NCI-H2227 treated with DMSO at 0.1 percent for 48 hours (cell line): ENCODE data around the gene GRIA4.

Source experiments
- DNase-seq: peaks from one replicate; lab custom pipeline; 2025; lab: John Stamatoyannopoulos, UW

GRIA4 gene

DNA sequence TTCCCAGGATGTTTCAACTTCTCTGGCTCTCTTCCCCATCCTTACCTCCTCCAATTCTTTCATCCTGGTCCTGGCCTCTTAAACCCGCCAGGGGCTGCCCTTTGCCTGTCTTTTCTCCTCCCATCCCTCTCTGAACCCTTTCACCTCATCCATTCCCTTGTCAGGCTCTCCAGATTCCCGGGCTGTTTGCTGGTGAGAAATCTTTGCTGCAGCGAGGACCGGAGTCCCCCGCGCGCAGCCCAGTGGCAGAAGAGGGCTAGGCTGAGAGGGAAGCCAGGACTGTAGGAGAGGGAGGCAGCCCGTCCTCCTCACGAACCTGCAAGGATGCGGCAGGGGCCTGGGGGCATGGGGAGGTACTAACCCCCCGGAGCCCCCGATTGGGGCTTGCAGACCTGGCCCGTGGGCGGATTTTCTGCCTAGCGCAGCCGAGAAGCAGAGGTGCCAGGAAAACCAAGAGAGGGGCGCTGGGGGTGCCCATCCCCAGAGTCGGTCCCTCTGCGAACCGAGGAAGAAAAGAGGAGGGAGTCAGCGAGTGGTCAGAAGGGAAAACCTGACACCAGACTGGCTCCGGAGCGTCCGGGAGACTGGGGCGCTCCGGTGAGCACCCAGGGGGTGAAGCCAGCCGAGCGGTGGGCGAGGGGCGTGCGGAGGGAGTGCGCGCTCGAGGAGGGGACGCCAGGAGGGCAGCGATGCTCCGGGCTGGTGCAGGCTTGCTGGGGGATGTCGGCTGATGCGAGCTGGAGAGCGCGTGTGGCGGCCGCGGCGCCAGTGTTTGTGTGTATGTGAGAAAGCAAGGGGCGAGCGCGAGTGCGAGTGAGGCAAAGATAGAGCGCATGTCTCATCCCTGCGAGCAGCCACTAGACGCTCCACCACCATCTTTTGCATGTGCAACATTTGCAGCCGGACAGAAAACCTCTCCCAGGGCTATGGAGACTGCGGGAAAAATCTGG is at the start of gene GRIA4:
TSS of gene GRIA4 (plus strand) at position 242 of the 950 bp plus-strand sequence. CDS start 925 bp downstream, outside the sequence.
- DNase-seq = peak; percentile 80

DNA sequence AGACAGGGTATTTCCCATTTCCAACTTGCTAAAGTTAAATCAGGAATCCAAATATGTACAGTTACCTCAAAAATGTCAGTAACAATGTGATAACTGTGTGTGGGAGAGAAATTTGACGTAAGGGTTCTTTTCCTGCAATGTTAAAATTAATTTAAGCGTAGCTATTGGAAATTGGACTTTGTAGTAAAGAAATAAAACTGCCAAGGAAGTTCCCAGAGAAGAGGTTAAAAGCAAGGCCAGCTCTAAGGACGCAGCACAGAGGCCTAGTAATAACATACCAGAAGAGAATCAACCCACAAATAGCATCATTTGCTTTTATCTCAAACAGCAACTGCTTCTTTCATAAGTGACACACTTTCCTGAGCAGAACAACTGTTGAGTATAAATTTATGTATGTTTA is 36.8 kb upstream of the GRIA4 start:
- no peak for DNase-seq

DNA sequence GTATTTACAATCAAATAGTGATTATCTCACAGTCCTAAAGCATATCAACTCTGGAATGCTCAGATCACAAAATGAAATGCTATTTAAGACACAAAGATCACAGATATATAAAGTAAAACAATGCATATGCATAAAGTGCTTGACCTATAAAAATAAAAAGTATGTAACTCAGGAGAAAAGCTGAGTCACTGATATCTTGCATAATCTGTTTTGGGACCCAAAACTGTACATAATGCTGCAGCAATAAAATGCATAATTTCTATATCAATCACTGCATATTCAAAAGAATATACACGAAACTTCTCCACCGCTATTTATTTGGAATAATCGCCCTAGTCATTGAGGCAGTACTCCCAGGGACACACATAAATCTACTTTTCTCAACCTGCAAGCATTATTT is 34.9 kb upstream of the GRIA4 start:
- DNase-seq = no peak

DNA sequence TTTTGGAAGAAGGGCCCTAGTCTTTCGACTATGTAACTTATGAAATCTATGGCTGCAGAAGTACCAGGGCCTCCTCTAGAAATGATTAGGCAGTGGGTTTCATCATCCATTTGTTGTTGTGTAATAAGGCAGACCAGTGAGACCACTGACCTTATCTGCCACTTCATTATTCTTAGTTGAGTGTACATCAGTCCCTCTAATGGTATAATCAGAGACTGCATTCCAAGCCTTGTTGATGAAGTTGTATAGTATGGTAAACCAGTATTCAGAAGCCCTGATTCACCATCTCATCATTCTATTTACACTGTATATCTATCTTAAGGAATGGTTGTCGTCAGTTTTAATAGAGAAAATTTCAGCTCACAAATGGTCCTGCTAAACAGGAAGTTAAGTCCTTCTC is 32.2 kb upstream of the GRIA4 start:
- DNase-seq = no peak

DNA sequence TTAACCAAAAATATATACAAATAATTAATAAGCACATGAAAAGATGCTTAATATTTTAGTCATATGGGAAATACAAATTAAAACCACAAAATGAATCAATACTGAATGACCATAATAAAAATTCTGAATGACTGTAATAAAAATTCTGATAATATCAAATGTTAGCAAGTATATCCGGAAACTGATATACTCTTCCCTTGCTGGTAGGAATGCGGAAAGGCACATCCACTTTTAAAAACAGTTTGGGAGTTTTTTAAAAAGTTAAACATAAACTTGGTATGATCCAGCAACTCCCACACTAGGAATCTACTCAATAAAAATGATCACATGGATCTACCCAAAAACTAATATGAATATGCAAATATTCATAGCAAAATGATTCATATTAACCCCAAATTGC is 30.8 kb upstream of the GRIA4 start:
- DNase-seq = no peak

DNA sequence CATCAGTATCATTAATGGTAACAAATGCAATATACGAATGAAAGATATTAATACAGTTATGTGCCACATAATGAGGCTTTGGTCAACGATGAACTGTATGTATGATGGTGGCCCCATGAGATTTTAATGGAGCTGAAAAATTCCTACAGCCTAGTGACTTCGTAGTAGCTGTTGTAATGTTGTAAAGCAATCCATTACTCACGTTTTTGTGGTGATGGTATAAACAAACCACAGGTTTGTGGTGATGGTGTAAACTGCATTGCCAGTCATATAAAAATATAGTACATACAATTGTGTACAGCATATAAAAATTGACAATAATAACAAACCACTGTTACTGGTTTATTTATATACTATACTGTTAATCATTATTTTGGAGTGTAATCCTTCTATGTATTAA is 27.4 kb upstream of the GRIA4 start:
- DNase-seq = no peak

DNA sequence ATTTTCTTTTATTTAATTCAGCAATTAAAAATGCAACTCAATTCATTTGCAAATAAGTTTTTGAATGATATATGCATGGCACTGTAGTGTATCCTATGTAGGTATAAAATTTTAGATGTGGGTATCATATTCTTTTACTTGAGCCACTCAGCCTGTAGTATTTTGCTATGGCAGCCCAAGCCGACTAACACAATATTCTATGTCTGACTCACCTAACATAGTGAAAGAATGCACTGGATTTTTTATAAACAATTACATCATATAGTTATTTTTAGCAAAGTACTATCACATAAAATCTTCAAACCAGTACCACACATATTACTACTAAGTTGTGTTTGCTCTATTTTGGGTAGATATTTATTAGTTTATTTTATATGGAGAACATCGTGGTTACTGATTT is 21.9 kb upstream of the GRIA4 start:
- no peak for DNase-seq

DNA sequence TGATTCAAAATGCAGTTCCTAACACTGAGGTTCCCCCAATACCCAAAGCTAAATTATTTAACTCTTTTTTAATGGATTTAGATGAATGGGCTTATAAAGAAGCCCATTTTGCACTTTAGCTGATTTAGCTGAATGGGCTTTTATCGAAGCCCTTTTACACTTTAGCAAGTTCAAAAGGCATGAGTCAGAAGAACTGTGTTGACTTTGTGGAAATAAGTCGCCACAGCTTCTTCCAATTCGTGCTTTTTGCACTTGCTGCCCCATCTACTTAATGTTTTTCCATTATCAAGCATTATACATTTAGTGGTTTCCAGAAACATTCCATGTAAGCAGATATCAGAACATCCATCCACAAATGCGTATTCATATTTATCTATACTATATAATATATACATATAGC is 20.5 kb upstream of the GRIA4 start:
- no peak for DNase-seq

DNA sequence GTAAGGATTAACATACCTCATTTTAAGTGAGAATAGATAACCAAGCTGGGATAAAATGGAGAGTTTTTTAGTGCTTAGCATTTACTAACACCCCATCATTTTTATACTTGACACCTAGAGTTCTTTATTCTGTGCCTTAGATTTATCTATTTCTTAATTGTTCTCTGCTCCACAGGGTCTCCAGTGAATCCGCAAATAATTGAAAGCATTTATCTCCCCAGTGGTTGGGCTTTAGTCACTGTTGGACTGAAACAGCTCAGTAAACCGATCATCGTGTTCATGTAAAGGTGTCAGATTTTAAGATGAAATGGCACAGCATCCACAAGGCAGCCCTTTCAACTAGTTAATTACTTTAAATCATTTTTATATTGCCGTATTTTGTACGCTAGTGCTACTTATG is 17.8 kb upstream of the GRIA4 start:
- peak; percentile 19 for DNase-seq

DNA sequence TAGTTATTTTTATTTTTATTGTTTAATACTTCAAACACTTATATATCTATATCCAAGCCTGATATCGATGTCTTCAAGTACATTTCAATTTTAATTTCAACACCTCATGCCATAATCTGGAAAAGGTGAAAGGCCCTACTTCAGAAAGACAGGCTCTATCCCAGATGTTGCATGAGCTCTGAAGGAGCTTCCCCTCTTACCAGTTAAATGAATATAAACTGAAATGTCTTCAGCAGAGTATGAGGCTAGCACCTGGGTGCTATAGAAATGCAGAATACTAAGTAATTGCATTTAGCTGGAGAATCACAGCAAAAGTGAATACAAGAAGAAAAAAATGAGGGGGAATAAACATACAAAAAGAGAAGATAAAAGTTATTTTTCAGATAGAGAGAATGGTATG is 11.5 kb upstream of the GRIA4 start:
- DNase-seq = no peak

DNA sequence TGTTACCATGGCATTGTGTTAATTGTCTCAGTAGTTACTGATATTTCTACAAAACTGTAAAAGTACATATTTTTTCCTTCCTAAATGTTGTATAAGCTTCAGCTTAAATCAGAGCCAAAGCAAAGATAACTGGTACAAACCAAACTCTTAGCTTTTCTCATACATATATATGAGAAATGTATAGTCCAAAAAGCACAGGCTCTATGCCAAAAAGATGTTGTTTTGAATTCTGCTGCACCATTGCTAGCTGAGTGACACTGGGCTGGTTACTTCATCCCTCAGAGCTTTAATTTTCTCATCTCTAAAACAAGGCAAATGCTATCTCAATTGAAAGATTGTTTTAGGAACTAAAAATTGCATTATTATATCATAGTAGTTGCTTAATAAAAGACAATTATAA is 6.7 kb upstream of the GRIA4 start:
- no peak for DNase-seq

DNA sequence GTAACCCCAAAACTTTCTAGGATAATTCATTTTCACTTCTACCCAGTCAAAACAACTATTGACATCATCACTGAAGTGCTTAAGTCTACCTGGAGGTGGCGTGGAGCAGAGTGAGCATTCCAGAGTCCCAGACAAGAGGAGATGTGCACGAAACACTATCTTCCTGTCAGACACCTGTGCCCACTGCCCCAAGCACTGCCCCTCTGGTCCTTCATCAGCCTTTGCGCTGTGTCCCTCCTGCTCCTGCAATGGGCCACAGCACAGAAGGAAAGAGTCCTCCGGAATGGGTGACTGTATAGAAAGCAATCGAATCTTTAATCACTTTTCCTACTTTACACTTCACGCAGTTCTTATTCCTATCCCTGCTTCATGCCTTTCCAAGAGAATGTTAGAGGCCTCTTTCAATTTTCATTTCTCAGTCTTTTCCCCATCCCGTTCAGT is 512 bp upstream of the GRIA4 start:
- peak; percentile 42 for DNase-seq

DNA sequence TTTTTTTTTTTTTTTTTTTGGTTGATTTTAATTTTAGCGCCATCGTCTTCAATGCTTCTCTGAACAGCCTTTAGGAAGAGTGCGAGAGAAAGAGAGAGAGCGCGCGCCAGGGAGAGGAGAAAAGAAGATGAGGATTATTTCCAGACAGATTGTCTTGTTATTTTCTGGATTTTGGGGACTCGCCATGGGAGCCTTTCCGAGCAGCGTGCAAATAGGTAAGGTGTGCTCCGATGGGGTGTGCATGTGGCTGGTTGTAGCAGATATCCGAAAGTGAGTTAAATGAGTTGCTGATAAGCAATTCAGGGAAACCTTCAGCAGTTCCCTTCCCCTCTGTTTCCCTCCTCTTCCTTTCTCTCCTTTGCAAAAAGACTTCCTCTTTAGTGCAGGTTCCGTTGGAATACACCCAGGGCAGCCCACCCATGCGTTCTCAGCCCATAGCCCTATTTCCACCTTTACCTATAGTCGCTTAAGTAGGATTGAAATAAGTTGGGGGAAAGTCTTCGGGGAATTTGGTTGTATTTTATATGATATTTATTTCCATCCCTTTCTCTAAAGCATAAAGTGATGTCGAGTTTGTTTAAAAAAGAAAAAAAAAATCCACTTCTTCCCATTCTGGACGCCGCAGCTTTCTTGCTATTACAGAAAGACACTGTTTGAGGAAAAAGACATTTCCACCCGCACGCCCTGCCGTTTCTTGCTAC is 1.1 kb downstream of the GRIA4 start:
- DNase-seq = no peak

DNA sequence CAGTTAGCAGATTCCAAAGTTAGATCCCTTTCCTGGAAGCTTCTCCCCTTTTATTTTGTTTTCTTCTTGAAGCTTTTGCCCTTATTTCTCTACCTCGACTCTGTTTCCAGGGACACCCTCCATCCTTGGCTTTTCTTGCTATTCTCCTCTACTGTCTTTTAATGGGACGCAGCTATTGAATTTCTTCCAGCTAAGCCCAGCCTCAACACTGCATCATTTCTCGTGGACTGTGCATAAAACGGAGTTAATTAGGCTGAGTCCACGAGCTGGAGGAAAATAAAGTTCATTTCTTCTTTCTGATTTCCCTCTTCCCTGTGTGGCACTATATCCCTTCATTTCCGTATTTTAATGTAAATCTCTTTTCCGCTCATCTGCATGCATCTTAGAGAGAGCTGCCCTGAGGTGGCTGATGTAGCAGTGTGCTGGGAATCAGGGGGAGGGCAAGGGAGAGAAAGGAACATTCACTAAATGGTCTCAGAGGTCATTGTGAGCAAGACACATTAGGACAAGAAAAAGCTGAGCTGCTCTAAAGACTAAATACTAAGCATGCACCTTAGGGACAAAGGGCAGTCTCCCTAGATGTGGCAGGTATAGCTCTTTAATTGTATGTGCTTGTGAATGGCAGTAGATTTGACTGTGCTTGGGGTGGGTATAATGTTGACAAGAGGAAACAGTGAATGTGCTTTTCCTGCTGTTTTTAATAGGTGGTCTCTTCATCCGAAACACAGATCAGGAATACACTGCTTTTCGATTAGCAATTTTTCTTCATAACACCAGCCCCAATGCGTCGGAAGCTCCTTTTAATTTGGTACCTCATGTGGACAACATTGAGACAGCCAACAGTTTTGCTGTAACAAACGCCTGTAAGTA is 1.9 kb downstream of the GRIA4 start:
- DNase-seq = peak; percentile 18

DNA sequence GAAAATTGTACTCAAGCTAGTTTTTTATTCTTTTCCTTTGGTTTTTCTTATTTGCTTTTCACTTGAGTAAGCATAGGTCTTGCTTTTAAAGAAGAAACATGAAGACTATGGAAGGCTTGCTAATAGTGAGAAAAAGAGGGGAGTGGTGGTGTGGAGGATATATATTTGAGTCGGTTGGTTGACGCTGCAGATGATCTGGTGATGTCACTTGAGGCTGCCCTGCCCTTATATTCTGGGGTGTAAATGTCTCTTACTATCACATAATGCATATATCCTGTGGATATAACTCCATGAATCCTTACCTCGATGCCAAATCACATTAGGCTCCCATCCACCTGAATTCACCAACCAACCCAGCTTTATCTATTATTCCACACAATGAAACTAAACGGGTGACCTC is 2.9 kb downstream of the GRIA4 start:
- peak; percentile 11 for DNase-seq

DNA sequence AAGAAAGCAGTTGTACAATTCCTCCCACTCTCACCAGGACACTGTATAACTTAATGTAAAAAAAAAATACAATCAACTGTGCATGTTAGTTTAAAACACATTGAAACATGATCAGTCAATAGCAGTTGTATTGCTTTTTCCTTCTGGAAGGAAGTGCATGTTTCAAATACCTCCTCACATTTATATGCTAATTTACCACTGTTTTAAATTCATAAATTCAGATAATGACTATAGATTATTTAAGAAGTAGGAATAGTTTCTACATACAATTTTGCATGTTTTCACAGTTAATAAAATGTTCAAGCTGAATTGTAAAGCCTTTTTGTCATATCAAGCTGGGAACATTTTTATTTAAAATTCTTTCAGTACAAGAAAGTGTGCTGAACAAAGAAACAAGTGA is 3.3 kb downstream of the GRIA4 start:
- no peak for DNase-seq

DNA sequence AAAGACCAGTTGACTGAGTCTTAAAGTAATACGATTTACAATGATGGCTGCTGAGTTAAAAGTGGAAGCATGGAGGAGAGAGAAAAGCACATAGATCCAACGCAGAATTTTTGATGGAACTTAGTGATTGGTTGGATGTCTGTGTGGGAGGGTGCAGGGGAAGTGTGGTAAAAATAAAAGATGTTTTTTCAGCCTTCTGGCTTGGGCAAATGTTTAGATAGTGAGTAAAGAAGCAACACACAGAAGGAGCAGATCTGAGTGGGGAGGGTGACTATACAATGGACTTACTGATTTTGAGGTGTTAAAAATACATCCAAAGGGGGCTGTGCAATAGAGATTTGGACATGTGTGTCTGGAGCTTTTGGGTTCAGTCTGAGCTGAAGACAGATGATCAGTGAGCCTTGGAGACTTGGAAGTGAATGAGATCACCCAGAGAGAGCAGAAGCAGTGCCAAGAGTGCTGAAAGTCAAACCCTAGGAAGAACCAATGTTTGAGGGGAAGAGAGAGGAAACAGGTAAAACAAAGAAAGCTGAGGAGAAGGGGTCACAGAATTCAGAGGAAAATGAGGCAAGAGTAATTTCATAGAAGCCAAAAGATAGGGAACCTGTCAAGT is 8.6 kb downstream of the GRIA4 start:
- DNase-seq = no peak

DNA sequence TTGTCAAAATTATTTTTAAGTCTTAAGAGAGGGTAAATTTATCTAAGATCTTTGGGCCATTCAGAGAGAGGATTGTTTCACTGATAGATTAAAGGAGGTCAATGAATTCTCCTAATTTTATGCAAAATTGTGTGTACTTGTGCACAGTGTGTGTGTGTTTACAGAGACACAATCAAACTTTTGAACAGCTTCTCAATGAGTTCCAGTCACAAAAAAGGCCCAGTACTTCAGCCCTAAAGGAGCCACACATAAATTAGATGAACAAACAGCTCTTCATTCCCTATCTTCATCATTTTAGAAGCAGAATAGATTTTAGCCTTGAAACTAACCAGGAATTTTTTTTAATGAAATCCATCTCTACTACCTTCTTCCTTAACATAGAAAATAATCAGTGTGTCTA is 9.7 kb downstream of the GRIA4 start:
- no peak for DNase-seq

DNA sequence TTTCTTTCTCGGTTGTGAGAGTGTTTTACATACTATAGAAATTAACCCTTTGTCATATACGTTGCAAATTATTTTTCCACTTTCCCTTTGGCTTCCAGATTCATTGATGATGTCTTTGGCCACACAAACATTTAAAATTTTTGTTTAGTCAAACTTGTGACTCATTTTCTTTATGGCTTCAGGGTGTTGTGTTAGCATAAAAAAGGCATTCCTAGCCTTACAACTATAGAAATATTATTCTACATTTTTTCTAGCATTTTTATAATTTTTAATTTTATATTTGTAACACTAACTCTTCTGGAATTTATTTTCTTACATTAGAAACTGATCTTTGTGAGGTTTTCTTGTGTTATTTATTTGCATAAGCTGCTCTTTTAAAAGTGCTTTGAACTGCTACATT is 12.1 kb downstream of the GRIA4 start:
- DNase-seq = no peak

DNA sequence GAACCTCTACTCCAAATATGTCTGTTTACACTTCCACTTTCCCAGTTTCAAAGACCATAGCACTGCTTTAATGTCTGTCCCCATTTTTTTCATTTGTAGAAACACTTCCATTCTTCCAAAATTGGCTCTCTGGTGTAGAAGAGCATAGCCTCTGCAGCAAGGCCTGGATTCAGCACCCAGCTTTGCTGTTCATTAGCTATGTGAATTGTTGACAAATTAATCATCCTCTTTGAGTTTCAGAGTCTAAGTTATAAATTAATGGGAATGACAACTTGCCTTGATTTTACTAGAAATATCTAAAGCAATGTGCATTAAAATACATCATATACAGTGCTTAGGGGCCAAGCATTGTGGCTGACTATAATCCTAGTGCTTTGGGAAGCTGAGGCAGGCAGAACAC is 22.4 kb downstream of the GRIA4 start:
- no peak for DNase-seq

DNA sequence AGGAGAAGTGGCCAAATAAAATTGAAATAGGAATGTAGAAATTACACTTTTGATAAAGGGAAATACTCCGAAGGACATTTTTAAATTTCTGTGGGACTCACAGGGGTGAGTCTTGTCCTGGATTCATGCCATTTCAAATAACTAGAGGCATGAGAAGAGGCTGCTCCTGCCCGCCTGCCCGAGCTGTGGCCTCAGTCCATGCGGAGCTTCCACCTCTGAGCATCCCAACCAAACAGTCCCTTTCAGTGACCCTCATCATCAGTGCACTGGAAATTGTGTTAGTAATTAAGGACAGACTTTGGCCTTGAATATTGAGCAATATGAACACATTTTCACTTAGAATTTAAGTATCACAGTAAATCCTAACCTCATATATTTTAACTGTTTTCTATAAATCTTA is 25.6 kb downstream of the GRIA4 start:
- DNase-seq = no peak

DNA sequence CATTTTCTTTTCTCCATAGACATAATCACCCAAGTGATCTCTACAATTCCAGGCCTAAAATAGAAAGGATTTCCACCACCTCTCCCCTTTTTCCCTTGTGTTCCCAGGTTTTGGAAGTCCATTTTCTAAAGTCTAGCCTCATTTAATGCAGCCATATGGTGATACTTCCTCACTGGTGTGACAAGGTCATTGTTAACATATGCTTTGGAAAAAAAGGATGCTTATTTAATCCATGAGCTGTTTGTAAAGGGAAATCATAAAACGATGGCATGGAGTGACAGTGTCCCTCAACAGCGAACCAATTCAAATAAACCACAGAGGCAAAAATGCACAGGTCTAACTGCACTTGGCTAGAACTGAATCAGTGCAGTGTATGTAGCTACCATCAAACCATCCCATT is 26.6 kb downstream of the GRIA4 start:
- DNase-seq = no peak
